GM21717 (cell line): ENCODE results near the gene ZNF483.
"Not testable (repeated sequence)": the region's sequence is repeated elsewhere in the genome, so short reads cannot be mapped to it uniquely, and the experiment has no call there.

Source experiments
- ATAC-seq: cut with Tn5 transposase; IDR thresholded peaks from one replicate; pipeline ENCODE4 v1.9.1; 2021; ENCODE audit warnings: mild to moderate bottlenecking, moderate library complexity; ENCODE audit not compliant: unreplicated experiment

The ZNF483 gene

GRCh38 chr9:111542497-111543254 lies 17.7 kb downstream of the ZNF483 start:
- no peak for ATAC-seq

GRCh38 chr9:111548623-111549022 lies 23.6 kb downstream of the ZNF483 start:
- no peak for ATAC-seq

GRCh38 chr9:111555425-111555824 lies 30.4 kb downstream of the ZNF483 start:
- not testable (repeated sequence) for ATAC-seq

- no peak for ATAC-seq
Measured at GRCh38 chr9:111559000-111559610, 34.1 kb downstream of the ZNF483 start.

- no peak for ATAC-seq
Measured at GRCh38 chr9:111561165-111561719, 36.3 kb downstream of the ZNF483 start.

GRCh38 chr9:111566234-111566633 lies 41.3 kb downstream of the ZNF483 start:
- no peak for ATAC-seq

- ATAC-seq: not testable (repeated sequence)
Measured at GRCh38 chr9:111568127-111568526, 43.1 kb downstream of the ZNF483 start.

GRCh38 chr9:111572950-111573604 lies 48.1 kb downstream of the ZNF483 start:
- ATAC-seq: no peak

- ATAC-seq: no peak
Measured at GRCh38 chr9:111582888-111583287, 57.9 kb downstream of the ZNF483 start.

GRCh38 chr9:111586378-111586777 lies 61.4 kb downstream of the ZNF483 start:
- ATAC-seq: no peak

- no peak for ATAC-seq
Measured at GRCh38 chr9:111588846-111589245, 63.9 kb downstream of the ZNF483 start.

GRCh38 chr9:111597852-111598732 lies 73.1 kb downstream of the ZNF483 start:
- ATAC-seq: no peak

- ATAC-seq: no peak
Measured at GRCh38 chr9:111598733-111599091, 73.7 kb downstream of the ZNF483 start.

- ATAC-seq: no peak
Measured at GRCh38 chr9:111599092-111599954, 74.3 kb downstream of the ZNF483 start, which contains the start of gene PTGR1. TSS of gene PTGR1 (minus strand) at chr9:111599647. CDS start at chr9:111597422, 2,225 bp downstream.

GRCh38 chr9:111599955-111600343 lies 75.0 kb downstream of the ZNF483 start:
- ATAC-seq: no peak

GRCh38 chr9:111601237-111602018 lies 76.4 kb downstream of the ZNF483 start:
- ATAC-seq: no peak

- ATAC-seq: no peak
Measured at GRCh38 chr9:111603041-111603440, 78.1 kb downstream of the ZNF483 start.

- no peak for ATAC-seq
Measured at GRCh38 chr9:111604054-111604615, 79.2 kb downstream of the ZNF483 start.
